HG03460 (cell line): ENCODE data around the gene RPS14.
"Not testable (repeated sequence)": the region's sequence is repeated elsewhere in the genome, so short reads cannot be mapped to it uniquely, and the experiment has no call there.

ENCODE experiments used
- ATAC-seq: cut with Tn5 transposase; IDR thresholded peaks from one replicate; pipeline ENCODE4 v1.9.1; 2021; ENCODE audit not compliant: unreplicated experiment

RPS14 gene

DNA sequence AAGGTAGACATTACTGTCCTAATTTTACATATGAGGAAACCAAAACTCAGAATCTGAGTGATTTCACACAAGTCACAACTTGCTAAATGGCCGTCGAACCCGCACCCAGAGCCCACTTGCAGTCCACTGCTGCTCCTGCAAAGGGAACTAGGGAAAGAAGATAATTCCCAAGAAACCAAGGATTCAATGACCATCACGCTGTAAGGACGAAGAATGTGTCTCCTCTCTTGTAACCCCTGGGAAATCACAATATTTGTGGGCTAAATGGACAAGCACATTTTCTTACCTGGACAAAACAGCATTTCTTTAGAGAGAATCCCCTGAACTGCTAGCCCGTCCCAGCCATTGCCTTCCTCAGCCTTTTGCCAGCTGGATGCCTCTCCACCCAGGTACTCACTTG lies 2.4 kb downstream of the RPS14 start:
- ATAC-seq, result no peak

DNA sequence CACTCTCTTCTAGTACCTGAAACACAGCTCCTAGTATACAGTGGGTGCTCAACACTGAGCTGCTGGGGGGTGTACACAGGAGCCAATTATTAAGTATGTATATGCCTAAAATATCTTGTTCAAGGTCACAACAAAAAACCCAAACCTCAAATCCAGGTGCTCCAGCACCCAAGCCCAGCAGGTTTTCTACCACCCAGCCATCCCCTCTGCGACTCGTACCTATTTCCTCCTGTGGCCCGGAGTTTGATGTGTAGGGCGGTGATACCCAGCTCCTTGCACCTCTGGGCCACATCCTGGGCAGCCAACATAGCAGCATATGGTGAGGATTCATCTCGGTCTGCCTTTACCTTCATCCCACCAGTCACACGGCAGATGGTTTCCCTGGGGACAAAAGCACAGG lies 3.0 kb downstream of the RPS14 start:
- ATAC-seq, result no peak

DNA sequence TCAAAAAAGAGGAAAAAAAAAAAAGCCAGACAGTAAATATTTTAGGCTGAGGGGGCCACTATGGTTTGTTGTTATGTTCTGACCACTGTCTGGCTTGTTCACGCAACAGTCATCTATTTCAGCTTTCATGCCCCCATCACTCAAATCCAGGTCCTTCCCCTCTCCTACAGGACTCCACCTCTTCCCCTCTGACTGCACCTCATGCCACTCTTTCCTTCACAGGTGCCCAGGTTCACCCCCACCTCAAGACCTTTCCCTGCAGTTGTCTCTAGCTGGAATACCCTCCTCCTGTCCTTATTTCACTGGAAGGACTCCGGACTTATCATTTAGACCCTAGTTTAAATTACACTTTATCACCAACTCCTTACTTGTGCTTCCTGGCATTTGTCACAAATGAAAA lies 3.5 kb downstream of the RPS14 start:
- ATAC-seq, result no peak

GRCh38 chr5:150444770-150445169 lies 4.8 kb downstream of the RPS14 start:
- no peak for ATAC-seq

DNA sequence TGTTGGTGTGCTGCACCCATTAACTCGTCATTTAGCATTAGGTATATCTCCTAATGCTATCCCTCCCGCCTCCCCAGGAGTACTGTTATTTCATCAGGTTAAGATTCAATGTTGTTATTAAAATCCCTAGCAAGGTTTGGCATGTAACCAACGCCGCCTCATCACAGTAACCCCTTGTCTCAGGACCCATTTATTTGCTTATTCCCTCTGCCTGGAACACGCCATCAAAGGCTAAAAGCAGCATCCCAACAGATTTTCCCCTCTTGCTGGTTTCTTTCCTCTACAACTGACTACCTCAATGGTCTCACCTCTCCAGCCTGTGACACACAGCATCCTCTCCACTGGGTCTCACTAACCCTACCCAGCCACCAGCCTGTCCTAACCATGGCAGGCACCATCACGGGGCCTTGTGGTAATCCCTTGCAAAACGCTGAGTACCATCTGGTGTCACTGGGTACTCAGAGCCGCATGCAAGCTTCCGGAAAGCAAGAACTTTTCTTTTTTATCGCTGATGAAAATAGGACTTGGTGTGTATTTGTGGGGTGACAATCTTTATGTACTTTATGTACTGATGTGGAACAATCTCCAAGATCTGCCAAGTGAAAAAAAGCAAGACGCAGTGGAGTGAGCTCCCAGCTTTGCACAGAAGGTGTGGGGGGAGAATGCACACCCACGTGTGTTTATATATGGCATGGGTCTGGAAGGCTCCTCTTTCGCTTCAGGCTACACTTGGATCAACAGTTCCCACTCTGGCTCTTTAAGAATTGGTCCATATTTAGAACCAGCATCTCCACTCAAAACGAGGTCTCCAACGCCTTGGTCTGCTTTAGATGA lies 6.1 kb downstream of the RPS14 start:
- ATAC-seq, result no peak

DNA sequence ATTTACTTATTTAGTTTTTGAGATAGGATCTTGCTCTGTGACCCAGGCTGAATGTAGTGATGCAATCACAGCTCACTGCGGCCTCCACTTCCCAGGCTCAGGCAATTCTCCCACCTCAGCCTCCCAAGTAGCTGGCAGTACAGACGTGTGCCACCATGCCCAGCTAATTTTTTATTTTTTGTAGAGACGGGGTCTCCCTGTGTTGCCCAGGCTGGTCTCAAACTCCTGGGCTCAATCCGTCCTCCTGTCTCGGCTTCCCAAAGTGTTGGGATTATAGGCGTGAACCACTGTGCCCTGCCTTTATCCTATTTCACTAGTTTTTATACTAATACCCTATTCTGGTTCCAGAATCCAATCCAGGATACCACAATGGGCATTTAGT lies 6.8 kb downstream of the RPS14 start:
- ATAC-seq, result no peak

GRCh38 chr5:150441813-150442698 lies 7.5 kb downstream of the RPS14 start:
- ATAC-seq, result no peak

GRCh38 chr5:150440948-150441812 lies 8.4 kb downstream of the RPS14 start:
- no peak for ATAC-seq

DNA sequence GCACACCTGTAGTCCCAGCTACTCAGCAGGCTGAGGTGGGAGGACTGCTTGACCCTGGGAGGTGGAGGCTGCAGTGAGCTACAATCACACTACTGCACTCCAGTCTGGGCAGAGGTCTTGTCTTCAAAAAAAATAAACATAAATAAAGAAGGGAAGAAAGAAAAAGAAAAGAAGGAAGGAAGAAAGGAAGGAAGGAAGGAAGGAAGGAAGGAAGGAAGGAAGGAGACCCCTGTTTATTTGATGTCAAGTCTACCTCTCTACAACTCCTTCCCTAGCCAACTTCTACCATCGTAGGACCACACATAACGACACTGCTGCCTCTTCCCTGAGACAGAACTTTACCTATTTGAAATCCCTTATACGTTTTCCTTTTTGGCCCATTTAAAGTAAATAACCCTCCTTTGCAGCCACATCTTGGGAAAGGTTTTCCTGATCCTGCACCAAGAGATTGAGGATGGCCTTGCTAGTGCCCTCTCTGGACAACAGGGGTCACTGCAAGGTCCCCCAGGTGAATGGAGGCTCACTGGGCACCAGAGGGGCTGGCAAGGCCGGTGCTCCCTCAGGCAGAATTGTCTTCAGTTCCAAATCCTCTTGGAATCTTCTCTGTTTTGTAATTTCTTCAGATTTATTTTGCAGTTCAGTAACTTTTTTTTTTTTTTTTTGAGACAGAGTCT lies 10.5 kb downstream of the RPS14 start:
- ATAC-seq, result no peak

GRCh38 chr5:150436141-150436680 lies 13.3 kb downstream of the RPS14 start:
- peak; percentile 91 for ATAC-seq

GRCh38 chr5:150434464-150434863 lies 15.1 kb downstream of the RPS14 start:
- ATAC-seq, result no peak

DNA sequence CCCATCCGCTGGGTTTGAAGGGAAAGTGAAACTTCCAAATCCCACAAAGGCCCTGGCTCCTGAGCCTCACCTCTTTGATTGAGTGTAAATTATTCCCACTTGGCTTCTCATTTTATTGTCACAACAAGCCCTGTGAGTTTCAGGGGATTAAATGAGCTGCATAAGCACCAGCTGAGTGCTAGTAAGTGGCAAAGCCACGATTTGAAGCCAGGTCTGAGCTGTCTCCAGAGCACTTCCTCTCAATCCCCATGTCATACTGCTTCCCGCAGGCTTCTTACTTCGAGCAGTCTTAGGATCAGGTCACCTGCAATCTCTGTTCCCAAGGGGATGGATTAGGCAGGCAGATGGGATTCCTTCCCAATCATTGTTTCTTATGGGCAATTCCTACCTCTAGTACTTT lies 18.0 kb downstream of the RPS14 start:
- ATAC-seq, result no peak

GRCh38 chr5:150431048-150431447 lies 18.5 kb downstream of the RPS14 start:
- ATAC-seq, result no peak

DNA sequence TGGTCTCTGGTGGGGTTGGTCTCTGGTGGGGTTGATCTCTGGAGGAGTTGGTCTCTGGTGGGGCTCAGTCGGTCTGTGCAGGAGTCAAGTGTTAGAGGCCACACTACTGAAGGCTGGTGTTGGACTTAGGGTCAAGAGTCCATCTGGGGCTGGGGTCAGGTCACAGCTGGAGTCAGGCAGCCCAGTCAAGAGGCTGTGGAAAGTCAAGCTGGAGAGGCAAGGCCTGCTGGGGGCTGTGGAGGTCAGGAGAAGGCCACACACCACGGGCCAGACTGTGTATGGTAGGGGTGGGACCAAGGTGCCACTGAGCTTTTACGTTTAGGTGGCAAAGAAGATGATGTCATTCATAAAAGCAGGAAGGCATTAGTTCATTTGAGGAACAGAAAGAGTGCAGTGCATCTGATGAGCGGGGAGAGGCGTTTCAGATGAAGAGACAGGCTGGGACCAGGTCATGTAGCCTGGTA lies 20.1 kb downstream of the RPS14 start:
- ATAC-seq, result no peak

GRCh38 chr5:150428978-150429377 lies 20.6 kb downstream of the RPS14 start:
- no peak for ATAC-seq

GRCh38 chr5:150428106-150428876 lies 21.2 kb downstream of the RPS14 start:
- ATAC-seq, result no peak

DNA sequence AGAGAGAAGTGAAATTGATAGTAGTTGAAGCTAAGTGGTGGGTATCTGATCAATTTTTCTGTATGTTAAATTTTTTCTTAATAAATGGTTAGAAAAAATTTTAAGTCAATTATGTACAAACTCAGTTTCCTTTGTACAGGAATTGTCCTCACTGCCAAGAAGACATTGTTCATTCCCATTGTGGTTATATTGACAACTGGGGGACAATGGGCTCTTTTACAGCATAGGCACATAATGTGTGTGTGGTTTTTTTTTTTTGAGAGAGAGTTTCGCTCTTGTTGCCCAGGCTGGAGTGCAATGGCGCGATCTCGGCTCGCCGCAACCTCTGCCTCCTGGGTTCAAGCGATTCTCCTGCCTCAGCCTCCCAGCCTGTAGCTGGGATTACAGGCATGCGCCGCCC lies 23.4 kb downstream of the RPS14 start:
- not testable (repeated sequence) for ATAC-seq

DNA sequence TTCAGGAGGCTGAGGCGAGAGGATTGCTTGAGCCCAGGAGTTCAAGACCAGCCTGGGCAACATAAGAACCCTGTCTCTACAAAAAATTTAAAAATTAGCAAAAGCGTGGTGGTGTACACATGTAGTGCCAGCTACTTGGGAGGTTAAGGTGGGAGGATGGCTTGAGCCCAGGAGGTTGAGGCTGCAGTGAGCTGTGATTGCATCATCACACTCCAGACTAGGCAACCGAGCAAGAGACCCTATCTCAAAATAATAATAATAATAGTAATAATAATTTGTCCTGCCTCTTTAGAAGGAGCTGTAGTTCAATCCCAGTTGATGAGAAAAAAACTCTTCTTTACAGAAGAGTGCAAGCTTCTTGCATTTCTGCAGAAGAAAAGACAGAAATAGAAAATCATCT lies 26.8 kb downstream of the RPS14 start:
- no peak for ATAC-seq

DNA sequence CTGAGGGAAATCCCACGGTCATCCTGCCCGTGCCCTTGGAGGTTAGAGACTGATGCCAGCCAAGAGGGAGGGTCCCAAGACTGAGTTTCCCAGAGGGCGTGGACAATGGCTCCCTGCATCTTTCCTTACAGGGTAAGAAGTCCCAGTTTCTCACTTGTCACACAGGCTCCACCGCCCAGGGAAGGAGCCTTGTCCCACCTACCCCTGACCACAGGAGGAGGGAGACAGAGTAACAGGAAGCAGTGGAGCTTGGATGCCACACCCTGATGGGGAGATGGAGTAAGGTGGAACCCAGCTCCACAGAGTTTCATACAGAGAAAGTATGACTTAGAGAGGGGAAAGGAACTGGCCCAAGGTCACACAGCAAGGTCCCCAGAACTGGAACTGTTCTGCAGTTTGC lies 27.5 kb downstream of the RPS14 start:
- ATAC-seq, result no peak
